Measurements from ENCODE around the gene KIF12.

The KIF12 gene

GRCh38 chr9:114123031-114123977 is 24.2 kb upstream of the KIF12 start:
- no peak for DNase-seq

GRCh38 chr9:114122136-114123027 is 23.3 kb upstream of the KIF12 start:
- no peak for DNase-seq

GRCh38 chr9:114121227-114122135 is 22.4 kb upstream of the KIF12 start:
- DNase-seq = no peak

GRCh38 chr9:114120192-114121014 is 21.3 kb upstream of the KIF12 start:
- DNase-seq = no peak

GRCh38 chr9:114119242-114120191 is 20.4 kb upstream of the KIF12 start:
- DNase-seq = no peak

- no peak for DNase-seq
Measured at GRCh38 chr9:114117996-114118830, 19.1 kb upstream of the KIF12 start.

- no peak for DNase-seq
Measured at GRCh38 chr9:114117614-114117995, 18.5 kb upstream of the KIF12 start.

GRCh38 chr9:114116126-114116747 is 17.1 kb upstream of the KIF12 start:
- no peak for DNase-seq

GRCh38 chr9:114115654-114116125 is 16.6 kb upstream of the KIF12 start:
- DNase-seq = no peak

GRCh38 chr9:114114364-114114763 is 15.3 kb upstream of the KIF12 start:
- no peak for DNase-seq

- DNase-seq = no peak
Measured at GRCh38 chr9:114112778-114113584, 13.9 kb upstream of the KIF12 start.

GRCh38 chr9:114112325-114112724 is 13.2 kb upstream of the KIF12 start:
- DNase-seq = no peak

- no peak for DNase-seq
Measured at GRCh38 chr9:114110180-114110579, 11.1 kb upstream of the KIF12 start.

GRCh38 chr9:114109124-114109523 is 10.0 kb upstream of the KIF12 start:
- no peak for DNase-seq

GRCh38 chr9:114108016-114108833 is 9.1 kb upstream of the KIF12 start:
- DNase-seq = peak; percentile 81

GRCh38 chr9:114107286-114108001 is 8.4 kb upstream of the KIF12 start:
- DNase-seq = no peak
